ENCODE results near the gene CCM2.
A peak's percentile ranks its signal among the peaks of the same experiment; 100 is the strongest.

The CCM2 gene

DNA sequence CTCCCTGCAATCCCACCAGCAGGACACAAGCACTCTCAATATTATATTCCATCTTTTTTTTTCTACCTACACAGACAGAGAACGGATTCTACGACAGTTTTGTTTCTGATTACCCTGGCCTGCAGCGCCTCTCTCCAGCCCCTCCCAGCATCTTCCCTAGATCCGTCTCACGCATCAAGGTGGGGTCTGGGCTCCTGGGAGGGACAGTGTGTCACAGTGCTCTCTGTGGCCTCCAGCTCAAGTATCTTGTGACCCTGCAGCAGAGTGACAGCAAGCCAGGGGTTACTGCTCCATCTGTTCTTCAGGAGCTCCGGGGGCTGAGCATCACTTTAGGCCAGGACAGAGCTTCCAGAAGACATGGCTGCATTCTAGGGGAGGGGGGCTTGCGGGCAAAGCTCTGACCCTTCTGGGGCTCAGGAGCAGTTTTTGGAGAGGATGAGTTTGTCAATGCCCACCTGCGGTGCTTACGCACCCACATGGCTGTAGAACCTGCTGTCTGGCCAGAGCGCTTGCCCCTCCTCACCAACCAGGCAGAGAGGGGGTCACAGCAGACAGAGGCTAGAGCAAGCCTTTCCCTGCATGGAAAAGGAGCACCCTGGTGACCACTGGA lies 43.7 kb upstream of the CCM2 start:
- Histone ChIP-seq H3K79me2 (ENCODE audit: low read length) (no peaks in the 10 kb centered on the region), H3K4me3 (ENCODE audit: low read length) (no peak overlapping the region), H3K27ac (ENCODE audit: low read length) (no peak overlapping the region), H3K27me3 (replicated peaks; ENCODE audit: insufficient read depth, low read length) (no peaks in the 10 kb centered on the region), H3K9me2 (replicated peaks; ENCODE audit: insufficient read depth, low read length) (no peaks in the 10 kb centered on the region), H3K9ac (ENCODE audit: low read length) (no peak overlapping the region), H4K20me1 (ENCODE audit: insufficient read depth, low read length) (no peaks in the 10 kb centered on the region), H3K4me2 (ENCODE audit: low read depth, low read length) (no peak overlapping the region), H3K36me3 (replicated peaks; ENCODE audit: insufficient read depth, low read length) (no peaks in the 10 kb centered on the region), H2AFZ (ENCODE audit: low read length) (no peak overlapping the region), H3K4me1 (ENCODE audit: low read length) (peaks cover 20% of the 10 kb centered on the region), H3K9me3 (replicated peaks; ENCODE audit: insufficient read depth, low read length) (no peaks in the 10 kb centered on the region), H3F3A (ENCODE audit: insufficient read depth, low read length) (peaks cover 11% of the 10 kb centered on the region)
- TF ChIP-seq EZH2 (optimal IDR thresholded peaks at IDR 0.05; ENCODE audit: low read depth, low read length) (no peak), EZH2phosphoT487 (IDR thresholded peaks at IDR 0.05; ENCODE audit: low read length) (no peak), CTCF (IDR thresholded peaks at IDR 0.05; ENCODE audit: low read length) (no peak)
- DNase-seq: no peak

GRCh38 chr7:44958645-44959344 lies 41.2 kb upstream of the CCM2 start:
- peaks cover 20% of the 10 kb centered on the region for H3K4me1 ChIP-seq (ENCODE audit: low read length)
- 0 out of 2 replicates have a peak overlapping the region, but pooled peaks have one; percentile 2 for H2AFZ ChIP-seq (ENCODE audit: low read length)
- peak overlapping the region; percentile 76 for H3K4me2 ChIP-seq (ENCODE audit: low read depth, low read length)
- no peak overlapping the region; the same call in 1 of the 2 replicates for H3K9ac ChIP-seq (ENCODE audit: low read length)
- H3K4me3 ChIP-seq (ENCODE audit: low read length): peak overlapping the region; percentile 34
- no peaks in the 10 kb centered on the region for H3K36me3 ChIP-seq (replicated peaks; ENCODE audit: insufficient read depth, low read length)
- DNase-seq: peak; percentile 67
- no peaks in the 10 kb centered on the region for H3K27me3 ChIP-seq (replicated peaks; ENCODE audit: insufficient read depth, low read length)
- TF ChIP-seq CTCF (IDR thresholded peaks at IDR 0.05; ENCODE audit: low read length): no peak
- no peak for TF ChIP-seq EZH2 (optimal IDR thresholded peaks at IDR 0.05; ENCODE audit: low read depth, low read length)
- no peak for TF ChIP-seq EZH2phosphoT487 (IDR thresholded peaks at IDR 0.05; ENCODE audit: low read length)
- no peaks in the 10 kb centered on the region for H4K20me1 ChIP-seq (ENCODE audit: insufficient read depth, low read length)
- H3F3A ChIP-seq (ENCODE audit: insufficient read depth, low read length): peaks cover 11% of the 10 kb centered on the region
- no peaks in the 10 kb centered on the region for H3K9me2 ChIP-seq (replicated peaks; ENCODE audit: insufficient read depth, low read length)
- H3K9me3 ChIP-seq (replicated peaks; ENCODE audit: insufficient read depth, low read length): no peaks in the 10 kb centered on the region
- peak overlapping the region; percentile 4; the same call in 1 of the 2 replicates for H3K27ac ChIP-seq (ENCODE audit: low read length)
- no peaks in the 10 kb centered on the region for H3K79me2 ChIP-seq (ENCODE audit: low read length)

GRCh38 chr7:44959433-44959951 lies 40.5 kb upstream of the CCM2 start:
- Histone ChIP-seq H3K27me3 (replicated peaks; ENCODE audit: insufficient read depth, low read length) (no peaks in the 10 kb centered on the region), H3K4me3 (ENCODE audit: low read length) (peak overlapping the region; percentile 34), H3K79me2 (ENCODE audit: low read length) (no peaks in the 10 kb centered on the region), H3K36me3 (replicated peaks; ENCODE audit: insufficient read depth, low read length) (no peaks in the 10 kb centered on the region), H4K20me1 (ENCODE audit: insufficient read depth, low read length) (no peaks in the 10 kb centered on the region), H3K4me2 (ENCODE audit: low read depth, low read length) (peak overlapping the region; percentile 76), H3K9me3 (replicated peaks; ENCODE audit: insufficient read depth, low read length) (no peaks in the 10 kb centered on the region), H3K9me2 (replicated peaks; ENCODE audit: insufficient read depth, low read length) (no peaks in the 10 kb centered on the region), H3F3A (ENCODE audit: insufficient read depth, low read length) (peaks cover 11% of the 10 kb centered on the region), H3K4me1 (ENCODE audit: low read length) (peaks cover 20% of the 10 kb centered on the region), H3K9ac (ENCODE audit: low read length) (no peak overlapping the region; the same call in 1 of the 2 replicates), H3K27ac (ENCODE audit: low read length) (no peak overlapping the region), H2AFZ (ENCODE audit: low read length) (no peak overlapping the region)
- DNase-seq: no peak
- TF ChIP-seq EZH2phosphoT487 (IDR thresholded peaks at IDR 0.05; ENCODE audit: low read length): no peak
- TF ChIP-seq CTCF (IDR thresholded peaks at IDR 0.05; ENCODE audit: low read length): no peak
